ENCODE measurements around the gene OR6F1. TPM values are rescaled to one million over a fixed set of nuclear protein-coding genes. Genes with fewer than 3 reads are reported as not detected.

The OR6F1 gene
- total RNA-seq, 1 donor from 2014 or later = not detected

GRCh38 chr1:247669225-247669624 is 47.2 kb downstream of the OR6F1 start:
- Mint-ChIP-seq H3K9me3 (no peaks in the 10 kb centered on the region), H3K27me3 (no peaks in the 10 kb centered on the region), H3K36me3 (no peaks in the 10 kb centered on the region), H3K4me3 (no peak overlapping the region), H3K27ac (no peak overlapping the region), H3K4me1 (ENCODE audit: unreplicated experiment) (no peaks in the 10 kb centered on the region)
- TF ChIP-seq, protein P1, sequence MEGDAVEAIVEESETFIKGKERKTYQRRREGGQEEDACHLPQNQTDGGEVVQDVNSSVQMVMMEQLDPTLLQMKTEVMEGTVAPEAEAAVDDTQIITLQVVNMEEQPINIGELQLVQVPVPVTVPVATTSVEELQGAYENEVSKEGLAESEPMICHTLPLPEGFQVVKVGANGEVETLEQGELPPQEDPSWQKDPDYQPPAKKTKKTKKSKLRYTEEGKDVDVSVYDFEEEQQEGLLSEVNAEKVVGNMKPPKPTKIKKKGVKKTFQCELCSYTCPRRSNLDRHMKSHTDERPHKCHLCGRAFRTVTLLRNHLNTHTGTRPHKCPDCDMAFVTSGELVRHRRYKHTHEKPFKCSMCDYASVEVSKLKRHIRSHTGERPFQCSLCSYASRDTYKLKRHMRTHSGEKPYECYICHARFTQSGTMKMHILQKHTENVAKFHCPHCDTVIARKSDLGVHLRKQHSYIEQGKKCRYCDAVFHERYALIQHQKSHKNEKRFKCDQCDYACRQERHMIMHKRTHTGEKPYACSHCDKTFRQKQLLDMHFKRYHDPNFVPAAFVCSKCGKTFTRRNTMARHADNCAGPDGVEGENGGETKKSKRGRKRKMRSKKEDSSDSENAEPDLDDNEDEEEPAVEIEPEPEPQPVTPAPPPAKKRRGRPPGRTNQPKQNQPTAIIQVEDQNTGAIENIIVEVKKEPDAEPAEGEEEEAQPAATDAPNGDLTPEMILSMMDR (conservative IDR thresholded peaks at IDR 0.05) = no peak
- DNase-seq (ENCODE audit: extremely low spot score, unreplicated experiment) = no peak

Other genes starting within 250 kb of the OR6F1 start
- not detected in 2 replicates for gene OR2C3, start 180.2 kb downstream of the OR6F1 start, total RNA-seq (ENCODE audit: low replicate concordance)
- not detected in 2 replicates for gene GCSAML, start 167.5 kb downstream of the OR6F1 start, total RNA-seq (ENCODE audit: low replicate concordance)
- not detected in 2 replicates for gene OR2G2, start 128.3 kb downstream of the OR6F1 start, total RNA-seq (ENCODE audit: low replicate concordance)
- not detected in 2 replicates for gene OR2G3, start 111.1 kb downstream of the OR6F1 start, total RNA-seq (ENCODE audit: low replicate concordance)
- not detected in 2 replicates for gene OR13G1, start 36.9 kb downstream of the OR6F1 start, total RNA-seq (ENCODE audit: low replicate concordance)
- gene OR14K1, start 22.0 kb upstream of the OR6F1 start, total RNA-seq (ENCODE audit: low replicate concordance) = not detected in 2 replicates
- gene OR14A2, start 31.5 kb upstream of the OR6F1 start, total RNA-seq (ENCODE audit: low replicate concordance) = not detected in 2 replicates
- gene OR1C1, start 43.9 kb upstream of the OR6F1 start, total RNA-seq (ENCODE audit: low replicate concordance) = not detected in 2 replicates
- gene OR14A16, start 107.5 kb upstream of the OR6F1 start, total RNA-seq (ENCODE audit: low replicate concordance) = not detected in 2 replicates
- gene OR11L1, start 125.2 kb upstream of the OR6F1 start, total RNA-seq (ENCODE audit: low replicate concordance) = not detected in 2 replicates
- 0.17 and 0.81 TPM in 2 replicates for gene TRIM58, start 140.5 kb upstream of the OR6F1 start, total RNA-seq (ENCODE audit: low replicate concordance)
- not detected in 2 replicates for gene OR2W3, start 178.9 kb upstream of the OR6F1 start, total RNA-seq (ENCODE audit: low replicate concordance)
- gene OR2T8, start 203.6 kb upstream of the OR6F1 start, total RNA-seq (ENCODE audit: low replicate concordance) = not detected in 2 replicates
- not detected in 2 replicates for gene OR2AJ1, start 208.2 kb upstream of the OR6F1 start, total RNA-seq (ENCODE audit: low replicate concordance)
- gene OR2L8, start 232.2 kb upstream of the OR6F1 start, total RNA-seq (ENCODE audit: low replicate concordance) = not detected in 2 replicates
- not detected in 2 replicates for gene OR2AK2, start 248.6 kb upstream of the OR6F1 start, total RNA-seq (ENCODE audit: low replicate concordance)